ENCODE measurements around the gene HYOU1.

GRCh38 chr11:119025541-119025940 lies 31.5 kb downstream of the HYOU1 start:
- TF ChIP-seq CTCF (IDR thresholded peaks at IDR 0.05; ENCODE audit: poor library complexity) (no peak), EZH2 (IDR thresholded peaks at IDR 0.05; ENCODE audit: borderline replicate concordance) (no peak)
